Heart right ventricle (tissue), 16 donors: ENCODE data around the gene ADAMTS3. TPM values are rescaled to one million over a fixed set of nuclear protein-coding genes. Genes with fewer than 3 reads are reported as not detected.

Source experiments
- ATAC-seq, 8 donors: fragments of 200-7000 bp; cut with Tn5 transposase; one replicate each; pipeline ENCODE4 v1.9.1; 2020; ENCODE audit warnings: mild to moderate bottlenecking in 8 of 8, moderate library complexity in 8 of 8, moderate number of reproducible peaks in 1 of 8
- DNase-seq, 2 donors: peaks; one replicate each; pipeline ENCODE4 v3.0.0-alpha.2; 2020
- H3K27ac ChIP-seq, 10 donors: fragments of 200-600 bp; sonication (generic) in 2 of 10; one replicate each; pipeline versions ENCODE4 v1.5.0 to v1.8.0; 2020 to 2022; ENCODE audit warnings: mild to moderate bottlenecking in 3 of 10
- H3K27me3 ChIP-seq, 7 donors: fragments of 200-600 bp; one replicate each; pipeline ENCODE4 v1.8.0; 2021 to 2022; ENCODE audit warnings: mild to moderate bottlenecking in 2 of 7
- H3K36me3 ChIP-seq, 9 donors: fragments of 200-600 bp; sonication (generic) in 1 of 9; one replicate each; pipeline versions ENCODE4 v1.5.0 to v1.8.0; 2020 to 2022; ENCODE audit warnings: mild to moderate bottlenecking in 2 of 9
- H3K4me1 ChIP-seq, 9 donors: fragments of 200-600 bp; sonication (generic) in 1 of 9; one replicate each; pipeline versions ENCODE4 v1.5.0 to v1.8.0; 2020 to 2022; ENCODE audit warnings: mild to moderate bottlenecking in 4 of 9
- H3K4me3 ChIP-seq, 10 donors: fragments of 200-600 bp; sonication (generic) in 2 of 10; one replicate each; pipeline versions ENCODE4 v1.5.0 to v1.8.0; 2020 to 2022; ENCODE audit warnings: mild to moderate bottlenecking in 7 of 10, moderate library complexity in 2 of 10
- H3K9me3 ChIP-seq, 11 donors: fragments of 200-600 bp in 10 of 11; sonication (generic) in 2 of 11; one replicate each; pipeline versions ENCODE4 v1.5.0 to v1.8.0; 2013 to 2022; ENCODE audit warnings: mild to moderate bottlenecking in 2 of 11, control low read depth in 1 of 11, moderate library complexity in 1 of 11
- WGBS, 2 donors: extraction: QIAGEN DNeasy Blood & Tissue Kit; methylation state at CpG; one replicate each; pipeline ENCODE4 v1.1.7; 2013; ENCODE audit warnings: inconsistent platforms in 1 of 2; 5-methylcytosine and 5-hydroxymethylcytosine counted together
- intact Hi-C, 10 donors: fragments of 100-400 bp; cut with DNase I; formaldehyde crosslinking; loops; one replicate each; pipeline versions ENCODE4 v1.11.1 to v1.14.2; 2022
- polyA plus RNA-seq, 2 donors: library from polyadenylated mRNA; stranded (reverse); fragments of 200-250 nt; gene quantifications; one replicate each; pipeline ENCODE4 v1.2.3, GENCODE V29; 2013
- total RNA-seq, 10 donors: library from RNA; stranded (reverse); fragmentation: NEBNext Ultra II Directional in 3 of 10; extraction: Animal tissue kit (Norgen Biotek cat#: 25700) in 3 of 10; gene quantifications; one replicate each; pipeline versions ENCODE4 v1.2.1 to v1.2.4, GENCODE V29; 2021 to 2023
- TF ChIP-seq, protein P1 (sequence below), 9 donors: fragments of 200-600 bp; sonication (generic) in 2 of 9; IDR thresholded peaks; one replicate each; pipeline versions ENCODE4 v1.5.0 to v1.8.0; 2021 to 2022; ENCODE audit warnings: antibody characterized with exemption in 9 of 9, mild to moderate bottlenecking in 5 of 9, moderate library complexity in 1 of 9
- donor health status: Arrhythmogenic right ventricular cardiomyopathy.
- donor health status: ischemic (EF 13 %, LVEDD 7.1; RV severe dilation, severe dysfunction).
- donor health status: healthy with polysubstance abuse.
- donor health status: DM: no; HTN: yes; CAD: no.
- donor health status: DM: no; HTN: no; CAD: no.
- donor health status: ischemic (EF 25% LVEDD 6.9; RV normal size, moderate dysfunction).
- donor health status: ischemic (EF 25% LVEDD 5.7; RV mildly dilated, moderate dysfunction).
- donor health status: healthy.
- donor health status: DM: yes; HTN: yes; CAD: no.
- donor health status: Ischemic cardiomyopathy.
- donor health status: ischemic (EF 35%, LVEDD 5.7; RV mildly dilated, moderate dysfunction).
- donor health status: nonischemic (EF 11% LVEDD 7.7; RV severe dilation, severe dysfunction).
- donor health status: DM: yes; HTN: yes; CAD: no.
- donor health status: PGD.
- donor health status: ischemic (EF 29% LVEDD 5.4; RV normal size, mild dysfunction).
- donor health status: nonischemic (EF 23%, LVEDD 6.1; RV moderate dilation, normal function).

Gene ADAMTS3
- total and polyA plus RNA-seq, 12 donors = 0.23 to 1.1 (median 0.54) TPM

DNA sequence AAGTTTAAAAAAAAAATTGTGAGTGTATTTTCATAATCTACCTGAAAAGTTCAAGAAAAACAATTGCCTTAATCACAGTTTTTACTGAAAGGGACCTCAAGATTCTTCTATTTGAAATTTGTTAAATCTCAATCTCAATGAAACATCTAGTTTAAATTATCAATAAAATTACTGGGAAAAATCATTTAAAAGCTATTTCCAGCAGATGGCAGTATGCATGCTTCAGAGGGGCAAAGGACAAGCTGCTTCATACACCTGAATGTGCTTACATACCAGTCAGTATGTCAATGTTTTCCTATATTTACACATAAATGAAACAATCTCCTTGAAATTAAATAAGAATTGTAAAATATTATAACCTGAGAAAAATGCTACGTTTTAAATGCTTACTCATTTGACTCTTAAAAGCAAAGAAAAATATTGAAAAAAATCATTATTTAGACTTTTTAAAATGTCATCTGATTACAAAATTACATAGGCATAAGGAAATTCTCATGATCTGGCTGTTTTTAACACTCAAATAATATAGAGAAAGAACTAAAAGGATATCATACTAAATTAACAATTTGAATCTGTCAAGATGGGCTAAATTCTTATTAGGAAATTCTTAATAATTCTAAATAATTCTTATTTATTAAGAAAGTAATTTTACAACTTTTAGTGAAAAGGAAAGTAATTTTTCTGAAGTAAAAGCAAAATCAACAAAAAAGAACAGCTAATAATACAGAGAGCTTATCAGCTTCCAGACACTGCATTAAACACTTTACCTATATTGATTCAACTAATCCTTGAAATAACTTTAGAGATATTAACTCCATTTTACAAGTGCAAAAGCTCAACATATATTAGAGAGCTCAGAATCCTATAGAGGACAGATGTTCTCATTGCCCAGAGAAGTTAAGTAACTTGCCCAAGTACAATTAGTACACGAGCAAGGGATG lies 242.1 kb downstream of the ADAMTS3 start:
- Histone ChIP-seq H3K9me3 (no peaks in the 10 kb centered on the region), H3K27ac (no peak overlapping the region), H3K27me3 (no peaks in the 10 kb centered on the region), H3K36me3 (no peaks in the 10 kb centered on the region), H3K4me1 (no peaks in the 10 kb centered on the region), H3K4me3 (no peak overlapping the region)
- intact Hi-C loops = loop anchor here in 8 of 10 donors (1.0 to 10.0 kb wide), 5 partner anchors 138 to 142 kb away; no protein-coding TSS in a partner anchor
- ATAC-seq = no peak
- WGBS, 2 donors = 52 to 56% methylated on average over 2 of the region's 2 CpGs
- TF ChIP-seq, protein P1, sequence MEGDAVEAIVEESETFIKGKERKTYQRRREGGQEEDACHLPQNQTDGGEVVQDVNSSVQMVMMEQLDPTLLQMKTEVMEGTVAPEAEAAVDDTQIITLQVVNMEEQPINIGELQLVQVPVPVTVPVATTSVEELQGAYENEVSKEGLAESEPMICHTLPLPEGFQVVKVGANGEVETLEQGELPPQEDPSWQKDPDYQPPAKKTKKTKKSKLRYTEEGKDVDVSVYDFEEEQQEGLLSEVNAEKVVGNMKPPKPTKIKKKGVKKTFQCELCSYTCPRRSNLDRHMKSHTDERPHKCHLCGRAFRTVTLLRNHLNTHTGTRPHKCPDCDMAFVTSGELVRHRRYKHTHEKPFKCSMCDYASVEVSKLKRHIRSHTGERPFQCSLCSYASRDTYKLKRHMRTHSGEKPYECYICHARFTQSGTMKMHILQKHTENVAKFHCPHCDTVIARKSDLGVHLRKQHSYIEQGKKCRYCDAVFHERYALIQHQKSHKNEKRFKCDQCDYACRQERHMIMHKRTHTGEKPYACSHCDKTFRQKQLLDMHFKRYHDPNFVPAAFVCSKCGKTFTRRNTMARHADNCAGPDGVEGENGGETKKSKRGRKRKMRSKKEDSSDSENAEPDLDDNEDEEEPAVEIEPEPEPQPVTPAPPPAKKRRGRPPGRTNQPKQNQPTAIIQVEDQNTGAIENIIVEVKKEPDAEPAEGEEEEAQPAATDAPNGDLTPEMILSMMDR (IDR thresholded peaks at IDR 0.05) = peak; percentile 31 to 73 (median 63)
- no peak for DNase-seq

DNA sequence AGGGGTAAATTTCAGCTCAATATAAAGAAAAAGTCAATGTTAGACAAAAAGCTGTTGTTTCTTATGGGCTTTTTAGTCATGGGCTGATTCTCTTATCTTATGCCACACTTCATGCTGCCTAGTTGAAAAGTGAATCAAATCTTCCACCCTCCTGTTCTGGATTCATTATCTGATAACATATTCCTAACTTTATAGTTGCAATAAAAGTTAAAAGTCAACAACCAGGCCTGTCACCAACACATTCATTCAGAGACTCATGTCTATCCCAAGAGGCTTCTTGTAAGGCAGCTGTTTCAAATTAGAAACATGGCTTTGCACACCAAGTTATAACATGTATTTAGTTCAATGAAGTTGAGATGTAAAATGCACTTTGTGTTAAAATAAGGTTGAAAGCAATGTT lies 243.8 kb downstream of the ADAMTS3 start:
- Histone ChIP-seq H3K4me3 (no peak overlapping the region), H3K36me3 (no peaks in the 10 kb centered on the region), H3K9me3 (no peaks in the 10 kb centered on the region), H3K27me3 (no peaks in the 10 kb centered on the region), H3K4me1 (peaks cover 0 to 1% (median 0%) of the 10 kb centered on the region in 9 donors), H3K27ac (no peak overlapping the region)
- TF ChIP-seq, protein P1 (IDR thresholded peaks at IDR 0.05) = no peak
- ATAC-seq (no peak), DNase-seq (no peak)
- intact Hi-C loops = loop anchor here in 4 of 10 donors (5.0 to 10.0 kb wide), 2 partner anchors 140 to 142 kb away; no protein-coding TSS in a partner anchor

DNA sequence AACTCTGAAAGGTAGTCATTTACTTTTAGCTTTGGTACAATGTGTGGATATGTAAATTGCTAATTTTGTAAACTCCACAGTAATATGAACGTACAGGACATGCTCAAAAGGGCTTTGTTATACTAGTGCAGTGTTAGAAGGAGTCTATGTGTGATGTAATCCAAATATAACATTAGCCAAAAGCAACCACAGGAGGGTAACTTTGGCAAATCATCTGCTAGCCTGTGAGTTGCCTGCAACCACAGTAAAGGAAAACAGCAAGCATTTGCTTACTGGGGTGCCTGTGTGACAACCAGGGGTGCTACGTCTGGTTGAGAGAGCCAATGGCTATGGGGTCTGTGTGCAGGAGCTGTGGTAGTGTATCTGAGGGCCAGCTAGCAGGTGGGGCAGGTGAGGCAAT lies 245.8 kb downstream of the ADAMTS3 start:
- intact Hi-C loops = loop anchor here in 1 of 10 donors (10.0 kb wide), 1 partner anchor 142 kb away; no protein-coding TSS in a partner anchor
- H3K36me3 ChIP-seq = no peaks in the 10 kb centered on the region

More for the DNA sequence above, 245.8 kb downstream of the ADAMTS3 start:
- ATAC-seq = no peak
- Histone ChIP-seq H3K4me1 (peaks cover 0 to 9% (median 0%) of the 10 kb centered on the region in 9 donors), H3K27me3 (no peaks in the 10 kb centered on the region), H3K9me3 (no peaks in the 10 kb centered on the region), H3K27ac (no peak overlapping the region), H3K4me3 (no peak overlapping the region)
- DNase-seq = no peak
- TF ChIP-seq, protein P1 (IDR thresholded peaks at IDR 0.05) = no peak
- WGBS, 2 donors = 77 to 87% methylated on average over 2 of the region's 2 CpGs
